Smooth muscle cell (in vitro differentiated cells): ENCODE data around the gene SDSL. TPM values are rescaled to one million over a fixed set of nuclear protein-coding genes. Genes with fewer than 3 reads are reported as not detected.

Source experiments
- DNase-seq: peaks from one replicate; lab custom pipeline; 2025; ENCODE audit not compliant: unreplicated experiment; lab: John Stamatoyannopoulos, UW
- H2AFZ ChIP-seq: fragments of 200-600 bp; sonication (generic); 2 replicates; pipeline ENCODE4 v1.6.0; 2016; ENCODE audit warnings: antibody characterized with exemption, low read depth, mild to moderate bottlenecking
- H3F3A ChIP-seq: fragments of 200-600 bp; sonication (generic); 2 replicates; pipeline ENCODE4 v1.6.0; 2017; ENCODE audit warnings: antibody characterized with exemption, low read depth
- H3K27ac ChIP-seq: fragments of 200-600 bp; sonication (generic); 2 replicates; pipeline ENCODE4 v1.5.1; 2016; ENCODE audit warnings: low read depth, mild to moderate bottlenecking
- H3K27me3 ChIP-seq: fragments of 200-600 bp; sonication (generic); 2 replicates; pipeline ENCODE4 v1.6.1; 2016; ENCODE audit warnings: low read depth, mild to moderate bottlenecking
- H3K36me3 ChIP-seq: fragments of 200-600 bp; sonication (generic); 2 replicates; pipeline ENCODE4 v1.5.1; 2016; ENCODE audit warnings: low read depth
- H3K4me1 ChIP-seq: fragments of 200-600 bp; sonication (generic); 2 replicates; pipeline ENCODE4 v1.5.1; 2016; ENCODE audit warnings: low read depth
- H3K4me2 ChIP-seq: fragments of 200-600 bp; sonication (generic); 2 replicates; pipeline ENCODE4 v1.6.0; 2016; ENCODE audit warnings: mild to moderate bottlenecking
- H3K4me3 ChIP-seq: fragments of 200-600 bp; sonication (generic); 2 replicates; pipeline ENCODE4 v1.5.1; 2016; ENCODE audit warnings: mild to moderate bottlenecking
- H3K79me2 ChIP-seq: fragments of 200-600 bp; sonication (generic); 2 replicates; pipeline ENCODE4 v1.6.0; 2016; ENCODE audit warnings: low read depth, mild to moderate bottlenecking
- H3K9ac ChIP-seq: fragments of 200-600 bp; sonication (generic); 2 replicates; pipeline ENCODE4 v1.6.0; 2016; ENCODE audit warnings: low read depth
- H3K9me3 ChIP-seq: fragments of 200-600 bp; sonication (generic); replicated peaks from 2 replicates; pipeline ENCODE4 v1.5.1; 2016; ENCODE audit warnings: low read depth
- H4K20me1 ChIP-seq: fragments of 200-600 bp; sonication (generic); 2 replicates; pipeline ENCODE4 v1.6.0; 2016; ENCODE audit warnings: low read depth
- CTCF ChIP-seq: fragments of 200-600 bp; sonication (generic); IDR thresholded peaks from 2 replicates; pipeline ENCODE4 v1.5.1; 2017; ENCODE audit warnings: borderline replicate concordance, mild to moderate bottlenecking, antibody characterized with exemption; ENCODE audit not compliant: insufficient read depth, poor library complexity, severe bottlenecking
- WGBS: methylation state at CpG from one replicate; pipeline ENCODE4 v1.1.7; 2016; ENCODE audit warnings: low lambda C conversion rate; 5-methylcytosine and 5-hydroxymethylcytosine counted together
- polyA plus RNA-seq: library from polyadenylated mRNA; unstranded; fragments of >200 nt; fragmentation: Nextera tagmentation; extraction: Ambion mirVana; gene quantifications from 2 replicates; pipeline ENCODE4 v1.2.1, GENCODE V29; 2016
- total RNA-seq: library from RNA; depleted of rRNA; stranded (reverse); fragments of >200 nt; gene quantifications from 2 replicates; pipeline ENCODE4 v1.2.3, GENCODE V29; 2014

Gene SDSL
- total and polyA plus RNA-seq, 2 experiments from 2014 or later: 3.6 to 6.7 TPM

GRCh38 chr12:113456761-113457160, 34.6 kb downstream of the SDSL start:
- no peak for TF ChIP-seq CTCF
- H3K9ac ChIP-seq: no peak overlapping the region
- no peak overlapping the region for H3K4me3 ChIP-seq
- H3K27ac ChIP-seq: no peak overlapping the region
- no peak overlapping the region for H3K4me2 ChIP-seq
- H3K27me3 ChIP-seq: peaks cover 61% of the 10 kb centered on the region
- no peaks in the 10 kb centered on the region for H3K36me3 ChIP-seq
- DNase-seq: no peak
- H3F3A ChIP-seq: no peaks in the 10 kb centered on the region
- H3K9me3 ChIP-seq: no peaks in the 10 kb centered on the region
- H2AFZ ChIP-seq: no peak overlapping the region
- H3K79me2 ChIP-seq: no peaks in the 10 kb centered on the region
- no peaks in the 10 kb centered on the region for H3K4me1 ChIP-seq
- H4K20me1 ChIP-seq: no peaks in the 10 kb centered on the region
- 83% methylated on average over 4 of the region's 4 CpGs for WGBS

DNA sequence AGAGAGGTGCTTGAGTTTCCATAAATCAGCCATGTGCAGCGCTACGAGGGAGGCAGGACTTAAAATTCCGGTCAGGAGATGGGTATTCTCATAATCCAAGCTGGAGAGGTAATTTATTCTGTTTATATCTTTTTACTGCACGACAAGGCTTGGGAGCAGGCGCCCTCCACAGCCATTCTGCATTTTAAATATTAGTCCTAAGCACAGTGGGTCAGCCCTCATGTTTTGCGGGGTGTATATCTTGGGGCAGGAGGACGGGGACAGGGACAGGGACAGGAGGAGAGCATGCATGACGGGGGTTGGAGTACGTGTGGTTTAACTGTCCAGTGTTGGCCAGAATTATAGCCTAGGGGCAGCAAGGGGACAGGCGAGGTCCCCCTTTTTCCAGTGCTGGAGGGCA, 35.0 kb downstream of the SDSL start:
- Histone ChIP-seq H3K9ac (no peak overlapping the region), H3K27ac (no peak overlapping the region), H3K36me3 (no peaks in the 10 kb centered on the region), H4K20me1 (no peaks in the 10 kb centered on the region), H3K79me2 (no peaks in the 10 kb centered on the region), H3K4me2 (no peak overlapping the region), H2AFZ (no peak overlapping the region), H3F3A (no peaks in the 10 kb centered on the region), H3K27me3 (peaks cover 61% of the 10 kb centered on the region), H3K4me1 (no peaks in the 10 kb centered on the region), H3K4me3 (no peak overlapping the region), H3K9me3 (no peaks in the 10 kb centered on the region)
- WGBS: 79% methylated on average over 10 of the region's 10 CpGs
- DNase-seq: no peak
- no peak for TF ChIP-seq CTCF

GRCh38 chr12:113457710-113458109, 35.5 kb downstream of the SDSL start:
- H3K79me2 ChIP-seq: no peaks in the 10 kb centered on the region
- H2AFZ ChIP-seq: no peak overlapping the region
- WGBS: 79% methylated on average over 4 of the region's 4 CpGs
- H3K4me1 ChIP-seq: peaks cover 3% of the 10 kb centered on the region
- no peaks in the 10 kb centered on the region for H3K9me3 ChIP-seq
- H3F3A ChIP-seq: no peaks in the 10 kb centered on the region
- H3K27me3 ChIP-seq: peaks cover 64% of the 10 kb centered on the region
- no peak overlapping the region for H3K4me3 ChIP-seq
- no peak overlapping the region for H3K9ac ChIP-seq
- H3K4me2 ChIP-seq: no peak overlapping the region
- H4K20me1 ChIP-seq: no peaks in the 10 kb centered on the region
- no peak overlapping the region for H3K27ac ChIP-seq
- no peak for DNase-seq
- no peak for TF ChIP-seq CTCF
- H3K36me3 ChIP-seq: no peaks in the 10 kb centered on the region

- Histone ChIP-seq H3K9me3 (no peaks in the 10 kb centered on the region), H3K79me2 (no peaks in the 10 kb centered on the region), H4K20me1 (no peaks in the 10 kb centered on the region), H3F3A (no peaks in the 10 kb centered on the region), H3K9ac (no peak overlapping the region), H3K4me3 (no peak overlapping the region), H2AFZ (no peak overlapping the region), H3K36me3 (no peaks in the 10 kb centered on the region), H3K27ac (no peak overlapping the region), H3K4me1 (peaks cover 25% of the 10 kb centered on the region), H3K27me3 (peaks cover 86% of the 10 kb centered on the region), H3K4me2 (no peak overlapping the region)
- TF ChIP-seq CTCF: no peak
- no peak for DNase-seq
- 50% methylated on average over 4 of the region's 4 CpGs for WGBS
These were observed 37.8 kb downstream of the SDSL start for GRCh38 chr12:113459981-113460380.
